Mesothelial cell of epicardium (in vitro differentiated cells): ENCODE data around the gene MARCHF9. TPM values are rescaled to one million over a fixed set of nuclear protein-coding genes. Genes with fewer than 3 reads are reported as not detected.
A peak's percentile ranks its signal among the peaks of the same experiment; 100 is the strongest.

ENCODE experiments used
- DNase-seq, 2 experiments: peaks; one replicate each; pipeline ENCODE4 v3.0.0; 2021; ENCODE audit warnings: low spot score in 2 of 2; ENCODE audit not compliant: unreplicated experiment in 2 of 2
- H3K27ac Mint-ChIP-seq: 2 replicates; pipeline ENCODE4 v1.8.0; 2021; ENCODE audit warnings: mixed read lengths
- H3K27me3 Mint-ChIP-seq: 2 replicates; pipeline ENCODE4 v1.8.0; 2021; ENCODE audit warnings: low read depth, mixed read lengths
- H3K36me3 Mint-ChIP-seq: 2 replicates; pipeline ENCODE4 v1.8.0; 2021; ENCODE audit warnings: mixed read lengths
- H3K4me1 Mint-ChIP-seq: 2 replicates; pipeline ENCODE4 v1.8.0; 2021; ENCODE audit warnings: mixed read lengths
- H3K4me3 Mint-ChIP-seq: 2 replicates; pipeline ENCODE4 v1.8.0; 2021; ENCODE audit warnings: mild to moderate bottlenecking, moderate library complexity, mixed read lengths
- H3K9me3 Mint-ChIP-seq: 2 replicates; pipeline ENCODE4 v1.8.0; 2021; ENCODE audit warnings: mixed read lengths
- total RNA-seq: library from RNA; stranded (reverse); gene quantifications from 3 replicates; pipeline ENCODE4 v1.2.1, GENCODE V29; 2021
- TF ChIP-seq, protein P1 (sequence below): fragments of 200-600 bp; sonication (generic); IDR thresholded peaks from one replicate; pipeline ENCODE4 v1.5.0; 2021; ENCODE audit warnings: antibody characterized with exemption; ENCODE audit not compliant: unreplicated experiment

Gene MARCHF9
- total RNA-seq, 1 donor from 2014 or later: 12.7 TPM

DNA sequence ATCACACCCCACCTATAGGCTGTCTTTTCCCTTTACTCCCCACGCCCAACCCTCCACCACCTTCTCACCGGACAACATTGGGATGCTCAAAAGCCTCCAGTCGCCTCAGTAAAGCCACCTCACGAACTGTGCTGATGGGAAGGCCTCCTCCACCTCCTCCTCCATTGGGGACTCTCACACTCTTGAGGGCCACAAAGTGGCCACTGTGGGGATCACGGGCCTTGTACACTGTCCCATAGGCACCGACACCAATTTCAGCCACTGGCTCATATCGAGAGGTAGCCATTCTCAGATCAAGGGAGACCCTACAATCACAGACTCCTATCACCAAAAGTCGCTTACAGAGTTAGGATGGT, 3.5 kb upstream of the MARCHF9 start:
- peak overlapping the region; percentile 90 for H3K4me3 Mint-ChIP-seq
- H3K4me1 Mint-ChIP-seq: peaks cover 40% of the 10 kb centered on the region
- peaks cover 28% of the 10 kb centered on the region for H3K27me3 Mint-ChIP-seq
- TF ChIP-seq, protein P1, sequence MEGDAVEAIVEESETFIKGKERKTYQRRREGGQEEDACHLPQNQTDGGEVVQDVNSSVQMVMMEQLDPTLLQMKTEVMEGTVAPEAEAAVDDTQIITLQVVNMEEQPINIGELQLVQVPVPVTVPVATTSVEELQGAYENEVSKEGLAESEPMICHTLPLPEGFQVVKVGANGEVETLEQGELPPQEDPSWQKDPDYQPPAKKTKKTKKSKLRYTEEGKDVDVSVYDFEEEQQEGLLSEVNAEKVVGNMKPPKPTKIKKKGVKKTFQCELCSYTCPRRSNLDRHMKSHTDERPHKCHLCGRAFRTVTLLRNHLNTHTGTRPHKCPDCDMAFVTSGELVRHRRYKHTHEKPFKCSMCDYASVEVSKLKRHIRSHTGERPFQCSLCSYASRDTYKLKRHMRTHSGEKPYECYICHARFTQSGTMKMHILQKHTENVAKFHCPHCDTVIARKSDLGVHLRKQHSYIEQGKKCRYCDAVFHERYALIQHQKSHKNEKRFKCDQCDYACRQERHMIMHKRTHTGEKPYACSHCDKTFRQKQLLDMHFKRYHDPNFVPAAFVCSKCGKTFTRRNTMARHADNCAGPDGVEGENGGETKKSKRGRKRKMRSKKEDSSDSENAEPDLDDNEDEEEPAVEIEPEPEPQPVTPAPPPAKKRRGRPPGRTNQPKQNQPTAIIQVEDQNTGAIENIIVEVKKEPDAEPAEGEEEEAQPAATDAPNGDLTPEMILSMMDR: no peak
- no peak for DNase-seq
- peak overlapping the region; percentile 97 for H3K27ac Mint-ChIP-seq
- peaks cover 34% of the 10 kb centered on the region for H3K36me3 Mint-ChIP-seq
- no peaks in the 10 kb centered on the region for H3K9me3 Mint-ChIP-seq

DNA sequence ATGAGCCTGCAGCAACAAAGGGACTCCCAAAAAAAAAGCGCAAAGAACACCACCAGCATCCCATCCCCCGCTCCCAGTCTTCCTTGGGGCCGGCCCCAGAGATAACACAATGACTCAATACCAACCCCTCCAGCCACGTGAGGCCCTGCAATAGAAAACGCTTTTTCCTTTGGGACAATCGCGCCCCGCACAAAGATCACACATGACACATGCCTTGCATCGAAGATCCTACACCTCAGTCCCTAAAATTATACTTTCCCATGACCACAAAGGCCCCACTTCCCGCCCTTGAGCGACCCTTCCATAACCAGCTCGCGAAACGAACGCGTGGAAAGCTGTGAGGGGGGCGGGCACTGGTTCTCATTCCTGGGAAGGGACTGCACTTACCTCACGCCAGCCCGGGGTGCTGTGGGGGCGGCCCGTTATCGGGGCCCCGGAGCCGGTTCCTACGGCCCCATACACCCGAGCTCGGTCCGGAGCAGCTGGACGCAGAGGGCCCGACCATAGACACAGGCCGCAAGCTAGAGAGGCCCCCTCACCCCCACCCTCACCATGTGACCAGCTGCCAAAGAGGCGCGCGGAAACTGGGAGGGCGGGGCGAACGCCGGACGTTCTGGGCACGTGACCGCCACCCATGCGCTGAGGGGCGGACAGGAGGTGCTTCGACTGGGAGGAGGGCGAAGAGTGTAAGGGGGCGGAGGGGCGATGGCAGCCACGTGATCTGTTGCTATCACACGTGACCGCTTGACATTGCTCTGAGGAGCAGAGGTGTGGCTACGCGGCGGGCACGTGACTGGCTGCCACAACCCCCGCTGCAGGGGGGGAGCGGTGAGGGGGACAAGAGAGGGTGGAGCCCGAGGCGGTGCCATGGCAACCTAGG, 2.9 kb upstream of the MARCHF9 start, which contains the start of gene CDK4:
Gene CDK4 (minus strand): TSS at position 523 of the 880 bp plus-strand sequence. CDS start 593 bp downstream, outside the sequence.
- TF ChIP-seq, protein P1: no peak
- peak; percentile 98 for DNase-seq
- Mint-ChIP-seq H3K4me1 (peaks cover 45% of the 10 kb centered on the region), H3K27ac (peak within 1 kb of the TSS; percentile 97), H3K36me3 (peaks cover 29% of the 10 kb centered on the region), H3K9me3 (no peaks in the 10 kb centered on the region), H3K27me3 (peaks cover 34% of the 10 kb centered on the region), H3K4me3 (peak within 1 kb of the TSS; percentile 90)

DNA sequence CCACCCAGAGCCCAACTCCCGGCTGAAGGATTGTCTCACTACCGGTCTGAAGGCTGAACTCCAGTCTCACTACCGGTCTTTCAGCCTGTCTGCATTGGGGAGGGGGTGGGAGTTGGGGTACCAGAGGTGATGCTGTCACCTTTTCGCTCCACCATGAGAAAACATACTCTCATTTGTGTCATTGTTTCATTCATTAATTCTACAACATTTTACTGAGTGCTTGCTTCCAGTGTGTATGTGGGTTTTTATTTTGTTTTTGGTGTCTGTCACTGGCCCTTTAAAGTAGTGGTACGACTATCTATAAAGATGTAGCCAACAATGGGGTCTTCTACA, 2.3 kb upstream of the MARCHF9 start:
- DNase-seq: no peak
- H3K4me1 Mint-ChIP-seq: peaks cover 45% of the 10 kb centered on the region
- no peaks in the 10 kb centered on the region for H3K9me3 Mint-ChIP-seq
- H3K36me3 Mint-ChIP-seq: peaks cover 24% of the 10 kb centered on the region
- H3K27ac Mint-ChIP-seq: peak overlapping the region; percentile 78
- peaks cover 37% of the 10 kb centered on the region for H3K27me3 Mint-ChIP-seq
- TF ChIP-seq, protein P1: no peak
- peak overlapping the region; percentile 90 for H3K4me3 Mint-ChIP-seq

DNA sequence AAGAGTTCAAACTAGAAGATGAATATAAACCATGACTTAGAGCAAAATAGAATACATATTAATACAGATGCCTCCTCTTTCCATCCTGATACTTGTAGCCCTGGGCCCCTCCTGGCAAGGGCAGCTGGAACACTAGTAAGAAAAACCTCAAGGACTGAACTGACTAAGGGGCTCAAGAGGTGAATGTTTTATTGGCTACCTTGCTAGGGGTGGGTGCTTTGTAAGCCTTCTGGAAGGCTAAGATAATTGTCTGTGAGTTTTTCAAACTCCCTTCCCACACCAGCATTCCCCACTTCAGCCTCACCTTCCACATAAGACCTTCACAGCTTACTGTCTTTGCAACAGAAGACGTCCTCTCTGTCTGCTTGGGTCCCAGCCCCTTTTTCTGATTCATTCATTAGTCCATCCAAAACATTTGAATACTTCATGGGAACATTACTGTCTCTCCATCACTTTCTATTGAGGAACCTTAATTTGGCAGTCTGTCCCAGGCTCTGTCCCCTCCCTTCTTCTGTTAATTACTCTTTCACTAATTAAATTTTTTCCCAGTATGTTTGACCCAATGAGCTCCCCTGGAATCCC, 1.1 kb upstream of the MARCHF9 start:
- H3K27ac Mint-ChIP-seq: peak overlapping the region; percentile 64
- H3K4me3 Mint-ChIP-seq: peak overlapping the region; percentile 79
- H3K27me3 Mint-ChIP-seq: peaks cover 49% of the 10 kb centered on the region
- peaks cover 45% of the 10 kb centered on the region for H3K4me1 Mint-ChIP-seq
- TF ChIP-seq, protein P1: no peak
- no peaks in the 10 kb centered on the region for H3K9me3 Mint-ChIP-seq
- H3K36me3 Mint-ChIP-seq: peaks cover 24% of the 10 kb centered on the region
- DNase-seq: no peak

DNA sequence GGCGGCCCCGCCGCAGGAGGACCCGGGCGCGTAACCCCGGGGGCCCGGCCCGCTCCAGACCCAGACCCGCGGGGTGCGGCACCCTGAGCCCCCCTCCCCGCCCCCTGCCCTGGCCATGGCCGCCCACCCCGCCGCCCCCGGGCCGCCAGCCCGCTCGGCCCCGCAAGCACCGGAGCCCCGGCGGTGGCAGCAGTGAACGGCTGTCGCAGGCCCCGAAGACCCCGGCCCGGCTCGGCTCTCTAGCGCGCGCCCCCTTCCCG, 221 bp downstream of the MARCHF9 start:
- Mint-ChIP-seq H3K4me1 (peaks cover 45% of the 10 kb centered on the region), H3K27ac (no peak overlapping the region), H3K27me3 (peaks cover 59% of the 10 kb centered on the region), H3K4me3 (peak overlapping the region; percentile 39), H3K36me3 (peaks cover 18% of the 10 kb centered on the region), H3K9me3 (no peaks in the 10 kb centered on the region)
- DNase-seq: no peak
- TF ChIP-seq, protein P1: no peak
